Left hindlimb (tissue), 1 donor: ENCODE measurements around the gene RB1.
"Not testable (repeated sequence)": the region's sequence is repeated elsewhere in the genome, so short reads cannot be mapped to it uniquely, and the experiment has no call there.

Experiments used
- DNase-seq: peaks from one replicate; pipeline ENCODE4 v3.0.0-alpha.2; 2018

Gene RB1

DNA sequence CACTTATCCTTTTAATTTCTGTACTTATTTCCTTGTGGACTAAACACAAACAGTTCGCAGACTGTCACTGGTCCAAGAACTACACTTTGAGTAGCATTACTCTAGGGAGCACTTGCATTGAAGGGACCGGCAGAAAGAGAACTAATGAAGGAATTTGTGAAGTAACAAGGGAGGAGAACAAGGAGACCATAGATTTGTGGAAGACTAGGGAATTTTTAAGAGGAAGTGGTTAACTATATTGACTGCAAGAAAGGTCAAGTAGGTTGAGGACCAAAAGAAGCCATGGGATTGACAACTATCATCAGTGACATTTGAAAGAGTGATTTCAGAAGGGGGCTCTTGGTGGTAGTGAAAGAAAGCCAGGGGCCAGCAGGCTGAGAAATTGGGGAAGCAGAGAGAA, 4.0 kb upstream of the RB1 start:
- DNase-seq: no peak

DNA sequence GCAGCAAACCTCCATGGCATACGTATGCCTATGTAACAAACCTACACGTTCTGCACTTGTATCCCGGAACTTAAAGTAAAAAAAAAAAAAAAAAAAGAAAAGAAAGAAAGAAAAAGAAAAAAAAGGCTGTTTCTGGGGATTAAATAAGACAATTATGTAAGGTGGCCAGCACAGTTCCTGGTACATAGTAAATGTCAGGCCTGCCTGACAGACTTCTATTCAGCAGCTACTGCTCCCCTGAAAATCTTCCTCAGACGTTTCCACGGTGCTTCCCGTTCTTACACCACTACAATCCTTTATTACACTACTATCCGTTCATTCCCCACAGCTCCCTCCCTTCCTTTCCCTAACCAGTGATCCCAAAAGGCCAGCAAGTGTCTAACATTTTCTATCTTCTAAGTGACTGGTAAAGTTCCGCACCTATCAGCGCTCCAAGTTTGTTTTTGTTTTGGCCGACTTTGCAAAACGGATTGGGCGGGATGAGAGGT, 636 bp upstream of the RB1 start:
- no peak for DNase-seq

- DNase-seq: peak; percentile 68
These were observed 759 bp downstream of the RB1 start for GRCh38 chr13:48304143-48304876.

- no peak for DNase-seq
These were observed 7.7 kb downstream of the RB1 start for GRCh38 chr13:48311223-48311622.

GRCh38 chr13:48315969-48316650, 12.6 kb downstream of the RB1 start:
- no peak for DNase-seq

GRCh38 chr13:48316826-48317510, 13.4 kb downstream of the RB1 start:
- DNase-seq: no peak

DNA sequence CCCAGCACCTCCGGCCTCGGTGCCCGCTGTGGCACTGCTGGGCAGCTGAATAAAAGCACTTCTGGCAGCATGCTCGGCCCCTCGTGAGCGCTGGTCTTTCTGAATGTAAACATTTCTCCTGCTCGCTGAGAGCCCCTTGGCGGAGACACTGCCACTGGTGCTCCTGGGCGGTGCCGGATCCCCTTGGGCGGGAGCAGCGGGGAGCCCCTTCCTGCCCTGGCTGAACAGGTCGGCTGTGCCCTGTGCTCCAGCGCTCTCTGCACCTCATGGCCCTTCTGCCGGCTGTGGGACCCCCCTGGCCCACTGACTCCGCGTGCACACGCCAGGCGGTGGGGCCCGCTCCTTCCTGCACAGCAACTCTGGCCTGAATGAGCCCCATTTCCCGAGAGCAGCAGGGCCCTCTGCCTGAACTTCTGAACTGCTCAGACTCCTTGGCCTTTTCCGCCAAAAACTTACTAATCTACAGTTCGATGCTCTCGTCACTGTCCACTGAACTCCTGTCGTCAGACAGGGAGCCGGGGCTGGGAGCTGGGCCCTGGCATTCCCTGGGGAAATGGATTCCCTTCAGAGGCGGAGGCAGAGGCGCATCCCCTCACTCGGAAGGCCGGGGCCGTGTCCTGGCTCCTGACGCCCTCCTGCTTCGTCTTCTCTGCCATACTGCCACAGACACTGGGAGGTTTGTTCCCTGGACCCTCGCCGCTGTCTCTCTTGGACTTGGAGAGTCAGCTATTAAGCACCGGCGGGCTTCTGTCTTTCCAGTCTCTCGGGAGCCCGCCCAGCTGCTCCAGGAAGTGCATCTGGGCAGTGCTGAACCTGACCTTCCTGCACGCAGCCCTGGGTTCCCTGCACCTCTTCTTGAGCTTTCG, 14.2 kb downstream of the RB1 start:
- DNase-seq: peak; percentile 44

- peak; percentile 33 for DNase-seq
These were observed 14.8 kb downstream of the RB1 start for GRCh38 chr13:48318377-48318811.

- peak; percentile 60 for DNase-seq
These were observed 15.4 kb downstream of the RB1 start for GRCh38 chr13:48318821-48319511.

DNA sequence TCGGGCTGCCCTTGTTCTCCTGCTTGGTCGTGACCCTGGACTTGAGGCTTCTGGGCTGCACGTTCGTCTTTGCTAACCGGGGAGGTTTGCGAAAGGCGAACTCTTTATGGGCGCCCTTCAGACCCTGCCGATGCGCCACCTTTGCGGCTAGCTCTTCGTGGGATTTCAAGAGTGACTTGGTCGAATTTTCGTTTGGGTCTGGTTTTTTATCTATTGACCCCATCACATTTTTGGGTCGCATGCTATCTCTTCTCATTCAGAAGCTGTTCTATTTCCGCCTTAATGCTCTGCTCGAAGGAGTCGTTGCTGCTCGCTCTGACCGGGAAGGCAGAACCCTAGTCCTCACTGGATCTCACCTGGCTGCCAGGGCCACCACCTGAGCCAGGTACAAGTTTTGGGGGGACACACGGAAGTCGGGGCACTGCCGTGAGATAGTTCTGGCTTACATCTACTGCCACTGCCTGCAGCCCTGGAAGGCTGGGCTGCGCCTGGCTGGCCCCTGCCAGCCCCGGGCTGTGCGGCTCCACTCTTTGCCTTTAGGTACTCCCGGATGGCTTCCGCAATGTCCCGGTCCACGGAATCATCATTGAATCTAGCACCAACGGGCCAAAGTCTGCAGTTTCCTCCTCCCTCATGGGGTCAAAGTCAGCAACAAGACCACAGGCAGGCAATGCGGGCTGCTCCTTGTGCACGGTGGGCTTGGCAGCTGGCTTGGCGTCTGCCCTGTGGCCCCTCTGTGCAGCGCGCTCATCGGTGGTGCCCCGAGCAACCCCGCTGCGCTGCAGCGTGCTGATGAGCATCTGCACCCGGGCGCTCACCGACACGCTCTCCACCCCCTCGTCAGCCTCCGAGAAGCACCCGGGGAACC, 16.2 kb downstream of the RB1 start:
- no peak for DNase-seq

GRCh38 chr13:48320399-48320790, 16.8 kb downstream of the RB1 start:
- DNase-seq: no peak

GRCh38 chr13:48320891-48321510, 17.4 kb downstream of the RB1 start:
- DNase-seq: peak; percentile 36

GRCh38 chr13:48322294-48322693, 18.7 kb downstream of the RB1 start:
- no peak for DNase-seq

DNA sequence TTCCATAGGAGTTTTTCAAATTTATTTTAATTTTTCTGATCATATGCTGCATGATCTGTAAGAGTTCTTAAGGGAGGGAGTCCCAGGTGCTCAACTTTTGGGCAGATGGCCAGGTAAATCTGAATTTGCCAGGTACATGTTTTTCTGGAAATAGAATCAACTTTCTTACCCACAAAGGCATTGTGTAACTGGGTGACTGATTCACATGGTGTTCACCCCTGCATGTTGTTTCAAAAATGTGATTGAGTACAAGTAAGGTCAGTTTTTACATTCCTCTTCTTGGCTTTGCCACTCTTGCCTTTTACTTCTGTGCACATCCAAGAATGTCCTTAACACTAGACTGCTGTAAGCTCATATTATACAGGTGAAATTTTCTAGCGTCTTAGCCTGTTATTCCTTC, 30.4 kb downstream of the RB1 start:
- no peak for DNase-seq

DNA sequence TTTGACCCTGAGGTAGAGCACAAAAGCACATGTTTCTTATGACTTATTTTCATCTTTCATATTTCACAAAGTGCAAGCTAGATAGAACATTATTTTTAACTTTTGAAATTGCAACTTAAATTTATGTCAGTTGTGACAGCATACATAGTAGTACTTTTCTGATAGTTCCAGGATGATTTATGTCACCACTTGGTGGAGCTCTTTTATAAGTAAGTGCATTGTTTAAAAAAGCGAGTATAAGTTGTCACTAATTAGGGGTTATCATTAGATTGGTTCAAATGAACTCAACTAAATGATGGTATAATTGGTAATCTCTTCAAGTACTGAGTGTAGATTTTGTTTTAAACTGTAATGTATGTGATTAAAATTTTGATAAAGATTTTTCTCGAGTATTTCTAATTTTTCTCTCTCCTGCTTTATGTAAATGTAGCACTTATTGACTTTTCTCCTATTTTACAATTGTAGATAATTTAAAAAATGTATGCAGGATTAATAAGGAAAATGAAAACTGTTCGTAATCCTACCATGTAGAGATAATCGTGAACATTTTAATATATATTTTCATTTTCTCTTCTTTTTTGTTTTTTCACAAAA, 31.1 kb downstream of the RB1 start:
- no peak for DNase-seq

DNA sequence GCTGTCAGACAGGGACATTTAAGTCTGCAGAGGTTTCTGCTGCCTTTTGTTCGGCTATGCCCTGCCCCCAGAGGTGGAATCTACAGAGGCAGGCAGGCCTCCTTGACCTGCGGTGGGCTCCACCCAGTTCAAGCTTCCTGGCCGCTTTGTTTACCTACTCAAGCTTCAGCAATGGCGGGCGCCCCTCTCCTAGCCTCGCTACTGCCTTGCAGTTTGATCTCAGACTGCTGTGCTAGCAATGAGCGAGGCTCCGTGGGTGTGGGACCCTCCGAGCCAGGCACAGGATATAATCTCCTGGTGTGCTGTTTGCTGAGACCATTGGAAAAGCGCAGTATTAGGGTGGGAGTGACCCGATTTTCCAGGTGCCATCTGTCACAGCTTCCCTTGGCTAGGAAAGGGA, 35.6 kb downstream of the RB1 start:
- DNase-seq: not testable (repeated sequence)

DNA sequence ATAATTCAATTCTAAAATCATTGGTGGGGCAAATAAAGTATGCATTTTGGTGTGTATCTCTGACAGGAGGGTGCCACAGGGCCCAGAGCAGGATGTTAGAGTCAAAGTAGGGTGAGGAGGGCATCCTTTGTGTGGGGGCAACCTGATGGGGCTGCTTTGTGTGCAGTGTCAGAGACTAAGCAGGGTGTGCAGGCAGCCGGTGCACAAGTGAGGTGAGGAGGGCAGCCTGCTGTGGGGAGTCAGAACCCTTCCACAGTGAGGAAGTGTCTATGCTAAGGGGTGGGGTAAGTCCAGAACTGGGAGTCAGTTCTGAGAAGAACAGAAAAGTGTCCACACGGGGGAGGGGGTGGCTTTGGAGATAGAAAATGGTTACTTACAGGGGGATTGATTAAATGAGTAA, 40.7 kb downstream of the RB1 start:
- no peak for DNase-seq

DNA sequence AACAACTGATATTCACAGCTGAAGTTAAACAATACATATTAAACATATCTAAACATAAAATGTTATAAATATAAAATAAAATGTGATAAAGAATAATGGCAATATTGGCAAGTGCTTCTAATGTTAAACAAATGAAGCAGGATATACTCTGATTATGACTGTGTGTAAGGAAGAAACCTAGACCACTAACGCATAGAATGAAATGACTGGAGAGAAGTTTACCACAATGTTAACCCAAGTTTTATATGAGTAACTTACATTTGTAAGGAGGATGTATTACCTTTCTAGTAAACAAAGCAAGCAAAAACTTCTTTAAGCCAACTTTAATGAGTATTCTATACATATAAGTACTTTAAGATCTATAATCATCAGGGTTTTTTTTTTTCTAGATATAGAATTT, 43.0 kb downstream of the RB1 start:
- DNase-seq: no peak

GRCh38 chr13:48349525-48349924, 46.0 kb downstream of the RB1 start:
- DNase-seq: no peak

- DNase-seq: no peak
These were observed 50.0 kb downstream of the RB1 start for GRCh38 chr13:48353590-48353989.
